Activated T-cell treated with anti-CD3 and anti-CD28 coated beads, Interleukin-2, amount 50 U/mL, for 72 hours (primary cell): ENCODE measurements around the gene FMN2. TPM values are rescaled to one million over a fixed set of nuclear protein-coding genes. Genes with fewer than 3 reads are reported as not detected.
"Not testable (repeated sequence)": the region's sequence is repeated elsewhere in the genome, so short reads cannot be mapped to it uniquely, and the experiment has no call there.

Experiments used
- ATAC-seq, 2 donors: fragments of 150-1000 bp; cut with Tn5 transposase; replicated peaks in 1 of 2; 2 replicates each; pipeline ENCODE4 v1.10.0; 2021; ENCODE audit warnings: moderate library complexity in 2 of 2, mild to moderate bottlenecking in 1 of 2
- DNase-seq, 2 donors: peaks; one replicate each; pipeline ENCODE4 v3.0.0; 2021 to 2022; ENCODE audit warnings: mixed read lengths in 1 of 2
- H3K27ac Mint-ChIP-seq: one replicate; pipeline ENCODE4 v1.8.0; 2022; ENCODE audit warnings: mild to moderate bottlenecking, moderate library complexity, mixed read lengths
- H3K27me3 Mint-ChIP-seq: one replicate; pipeline ENCODE4 v1.8.0; 2022; ENCODE audit warnings: low read depth, mixed read lengths
- H3K36me3 Mint-ChIP-seq, 2 donors: one replicate each; pipeline ENCODE4 v1.8.0; 2022; ENCODE audit warnings: mixed read lengths in 2 of 2, mild to moderate bottlenecking in 1 of 2; ENCODE audit not compliant: insufficient read depth in 2 of 2
- H3K4me1 Mint-ChIP-seq: one replicate; pipeline ENCODE4 v1.8.0; 2022; ENCODE audit warnings: low read depth, mixed read lengths
- H3K4me3 Mint-ChIP-seq, 2 donors: one replicate each; pipeline ENCODE4 v1.8.0; 2022; ENCODE audit warnings: mild to moderate bottlenecking in 2 of 2, mixed read lengths in 2 of 2, moderate library complexity in 2 of 2
- H3K9me3 Mint-ChIP-seq, 2 donors: one replicate each; pipeline ENCODE4 v1.8.0; 2022; ENCODE audit warnings: mixed read lengths in 2 of 2
- total RNA-seq, 2 donors: library from RNA; stranded (reverse); gene quantifications; one replicate each; pipeline ENCODE4 v1.2.3, GENCODE V29; 2022

Gene FMN2
- total RNA-seq, 2 donors from 2014 or later = not detected

GRCh38 chr1:240170266-240170665 is 78.6 kb downstream of the FMN2 start:
- Mint-ChIP-seq H3K27me3 (no peaks in the 10 kb centered on the region), H3K27ac (no peak overlapping the region), H3K9me3 (no peaks in the 10 kb centered on the region), H3K36me3 (no peaks in the 10 kb centered on the region), H3K4me1 (no peaks in the 10 kb centered on the region), H3K4me3 (no peak overlapping the region)
- ATAC-seq = no peak
- DNase-seq = no peak

DNA sequence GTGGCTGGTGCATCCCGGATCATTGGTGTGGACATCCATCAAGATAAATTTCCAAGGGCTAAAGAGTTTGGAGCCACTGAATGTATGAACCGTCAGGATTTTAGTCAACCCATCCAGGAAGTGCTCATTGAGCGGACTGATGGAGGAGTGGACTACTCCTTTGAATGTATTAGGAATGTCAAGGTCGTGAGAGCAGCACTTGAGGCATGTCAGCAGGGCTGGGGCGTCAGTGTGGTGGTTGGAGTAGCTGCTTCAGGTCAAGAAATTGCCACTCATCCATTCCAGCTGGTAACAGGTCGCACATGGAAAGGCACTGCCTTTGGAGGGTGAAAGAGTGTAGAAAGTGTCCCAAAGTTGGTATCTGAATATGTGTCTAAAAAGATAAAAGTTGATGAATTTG is 79.1 kb downstream of the FMN2 start:
- no peaks in the 10 kb centered on the region for H3K36me3 Mint-ChIP-seq
- no peaks in the 10 kb centered on the region for H3K4me1 Mint-ChIP-seq
- ATAC-seq = no peak
- H3K27ac Mint-ChIP-seq = no peak overlapping the region
- H3K27me3 Mint-ChIP-seq = no peaks in the 10 kb centered on the region
- no peak overlapping the region for H3K4me3 Mint-ChIP-seq
- no peaks in the 10 kb centered on the region for H3K9me3 Mint-ChIP-seq
- DNase-seq = no peak

DNA sequence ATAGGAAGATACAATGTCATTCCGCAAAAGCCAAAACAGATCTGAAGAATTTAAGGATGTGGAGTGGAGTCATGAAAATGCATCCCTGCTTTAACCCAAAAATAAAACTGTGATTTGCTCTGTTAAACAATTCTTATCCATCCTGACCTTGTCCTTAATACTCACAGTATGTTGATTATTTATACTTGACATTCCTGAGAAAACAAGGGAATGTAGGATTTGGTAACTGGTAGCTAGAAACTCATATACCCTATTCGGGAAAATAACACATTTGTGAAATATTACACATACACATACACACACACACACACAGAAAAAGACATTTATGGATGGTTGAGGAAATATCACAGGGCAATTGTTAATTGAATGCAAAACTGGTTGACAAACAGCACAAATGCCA is 80.2 kb downstream of the FMN2 start:
- Mint-ChIP-seq H3K4me1 (no peaks in the 10 kb centered on the region), H3K4me3 (no peak overlapping the region), H3K36me3 (no peaks in the 10 kb centered on the region), H3K27ac (no peak overlapping the region), H3K27me3 (no peaks in the 10 kb centered on the region), H3K9me3 (no peaks in the 10 kb centered on the region)
- no peak for DNase-seq
- no peak for ATAC-seq

DNA sequence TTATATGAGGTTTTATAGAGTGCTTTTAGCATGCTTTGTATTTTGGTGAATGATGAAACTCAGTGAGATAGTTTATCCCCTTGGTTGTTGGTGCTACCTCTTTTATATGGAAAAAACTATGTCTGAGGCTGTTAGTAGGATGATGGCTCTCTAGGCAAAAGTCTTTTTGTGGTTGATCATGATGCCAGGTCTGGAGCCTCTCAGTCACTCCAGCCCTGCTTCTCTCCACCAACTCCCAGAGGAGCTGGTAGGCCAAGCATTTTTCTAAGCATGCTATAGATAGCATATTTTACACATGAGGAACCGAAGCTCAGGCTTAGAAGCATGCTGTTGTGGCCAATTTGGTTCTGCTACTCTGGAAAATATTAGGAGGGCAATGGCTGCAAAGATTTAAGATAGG is 82.2 kb downstream of the FMN2 start:
- Mint-ChIP-seq H3K27me3 (no peaks in the 10 kb centered on the region), H3K36me3 (no peaks in the 10 kb centered on the region), H3K27ac (no peak overlapping the region), H3K4me1 (no peaks in the 10 kb centered on the region), H3K9me3 (peaks cover 0 to 4% of the 10 kb centered on the region in 2 donors), H3K4me3 (no peak overlapping the region)
- DNase-seq (no peak), ATAC-seq (no peak)

DNA sequence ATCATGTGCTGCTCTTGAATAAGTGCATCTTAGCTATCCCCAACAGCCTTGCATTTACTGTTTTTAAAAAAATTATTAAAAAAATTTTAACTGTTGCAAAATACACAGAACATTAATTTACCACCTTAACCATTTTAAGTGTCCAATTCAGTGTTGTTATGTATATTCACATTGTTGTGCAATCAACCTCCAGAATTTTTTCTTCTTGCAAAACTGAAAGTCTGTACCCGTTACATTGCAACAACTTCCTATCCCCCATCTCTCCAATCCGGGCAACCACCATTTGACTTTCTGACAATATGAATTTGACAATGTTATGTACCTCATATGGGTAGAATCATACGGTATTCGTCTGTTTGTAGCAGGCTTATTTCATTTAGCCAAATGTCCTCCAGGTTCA is 83.1 kb downstream of the FMN2 start:
- H3K27me3 Mint-ChIP-seq = no peaks in the 10 kb centered on the region
- no peak overlapping the region for H3K4me3 Mint-ChIP-seq
- H3K27ac Mint-ChIP-seq = no peak overlapping the region

DNA sequence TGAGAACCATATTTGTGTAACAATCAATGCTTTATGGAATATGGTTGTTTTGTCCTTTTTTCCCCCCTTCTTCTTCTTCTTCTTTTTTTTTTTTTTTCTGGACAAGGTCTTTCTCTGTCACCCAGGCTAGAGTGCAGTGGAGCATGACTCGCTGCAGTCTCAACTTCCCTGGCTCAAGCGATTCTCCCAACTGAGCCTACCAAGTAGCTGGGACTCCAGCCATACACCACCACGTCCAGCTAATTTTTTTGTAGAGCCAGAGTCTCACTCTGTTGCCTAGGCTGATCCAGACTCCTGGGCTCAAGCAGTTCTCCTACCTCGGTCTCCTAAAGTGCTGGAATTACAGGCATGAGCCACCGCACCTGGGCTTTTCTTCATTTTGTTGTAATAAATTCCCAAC is 86.7 kb downstream of the FMN2 start:
- Mint-ChIP-seq H3K4me1 (no peaks in the 10 kb centered on the region), H3K9me3 (peaks cover 0 to 4% of the 10 kb centered on the region in 2 donors), H3K4me3 (no peak overlapping the region), H3K27me3 (no peaks in the 10 kb centered on the region), H3K27ac (no peak overlapping the region), H3K36me3 (no peaks in the 10 kb centered on the region)
- DNase-seq (no peak), ATAC-seq (no peak)

More for the DNA sequence above, 83.1 kb downstream of the FMN2 start:
- DNase-seq (no peak), ATAC-seq (no peak)
- Mint-ChIP-seq H3K9me3 (peaks cover 0 to 4% of the 10 kb centered on the region in 2 donors), H3K36me3 (no peaks in the 10 kb centered on the region), H3K4me1 (no peaks in the 10 kb centered on the region)

DNA sequence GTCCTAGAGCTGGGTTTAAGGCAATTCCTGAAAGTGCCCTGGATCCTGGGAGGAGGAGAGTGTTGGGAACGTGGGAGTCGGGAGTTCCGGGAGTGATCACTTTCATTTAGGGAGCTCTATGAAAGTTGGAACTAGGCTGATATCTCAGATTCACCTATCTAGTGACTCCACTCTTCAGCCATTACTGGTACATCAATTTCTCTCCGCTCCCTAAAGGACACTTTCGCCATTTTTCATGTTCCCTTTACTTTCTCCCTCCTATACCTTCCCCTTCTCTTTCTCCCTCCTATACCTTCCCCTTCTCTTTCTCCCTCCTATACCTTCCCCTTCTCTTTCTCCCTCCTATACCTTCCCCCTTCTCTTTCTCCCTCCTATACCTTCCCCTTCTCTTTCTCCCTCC is 93.0 kb downstream of the FMN2 start:
- not testable (repeated sequence) for H3K27ac Mint-ChIP-seq, H3K4me1 Mint-ChIP-seq, DNase-seq

GRCh38 chr1:240188139-240188538 is 96.5 kb downstream of the FMN2 start:
- Mint-ChIP-seq H3K4me3 (no peak overlapping the region), H3K27me3 (peaks cover 6% of the 10 kb centered on the region), H3K4me1 (no peaks in the 10 kb centered on the region), H3K36me3 (no peaks in the 10 kb centered on the region), H3K9me3 (no peaks in the 10 kb centered on the region), H3K27ac (no peak overlapping the region)
- ATAC-seq = no peak
- DNase-seq = no peak

More for the DNA sequence above, 93.0 kb downstream of the FMN2 start:
- not testable (repeated sequence) for H3K27me3 Mint-ChIP-seq, H3K9me3 Mint-ChIP-seq, H3K4me3 Mint-ChIP-seq, ATAC-seq, H3K36me3 Mint-ChIP-seq

- H3K27ac Mint-ChIP-seq = no peak overlapping the region
- H3K4me1 Mint-ChIP-seq = peaks cover 7% of the 10 kb centered on the region
- H3K9me3 Mint-ChIP-seq = no peaks in the 10 kb centered on the region
- ATAC-seq (no peak), DNase-seq (peak; percentile 14 to 38)
- H3K4me3 Mint-ChIP-seq = peak overlapping the region in 1 of 2 donors; percentile 50
- H3K36me3 Mint-ChIP-seq = no peaks in the 10 kb centered on the region
- peaks cover 6% of the 10 kb centered on the region for H3K27me3 Mint-ChIP-seq
Measured at GRCh38 chr1:240189386-240189989, 97.8 kb downstream of the FMN2 start.

GRCh38 chr1:240190881-240191401 is 99.3 kb downstream of the FMN2 start:
- Mint-ChIP-seq H3K4me3 (no peak overlapping the region), H3K9me3 (no peaks in the 10 kb centered on the region), H3K4me1 (peaks cover 7% of the 10 kb centered on the region), H3K27ac (no peak overlapping the region), H3K36me3 (no peaks in the 10 kb centered on the region), H3K27me3 (peaks cover 6% of the 10 kb centered on the region)
- peak; percentile 27 to 87 for ATAC-seq
- peak in 1 of 2 donors; percentile 14 for DNase-seq

DNA sequence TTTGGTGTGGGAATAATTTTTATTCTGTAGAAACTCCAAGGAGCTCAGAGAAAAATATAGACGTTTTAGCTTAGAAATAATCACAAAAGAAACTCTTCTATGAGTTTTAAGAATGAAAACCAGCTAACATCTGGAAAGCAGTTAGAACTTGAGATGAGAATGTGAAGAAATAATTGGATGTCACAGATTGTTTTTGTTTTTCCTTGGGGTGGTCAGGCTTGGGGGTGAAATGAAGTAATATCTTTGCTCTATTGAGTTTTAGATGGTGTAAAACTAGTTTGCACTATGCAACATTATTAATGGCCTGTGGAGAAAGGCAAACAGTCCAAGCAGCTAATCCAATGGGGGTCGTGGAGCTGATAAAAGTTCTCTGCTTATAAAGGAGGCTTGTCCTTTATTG is 101.2 kb downstream of the FMN2 start:
- Mint-ChIP-seq H3K27me3 (no peaks in the 10 kb centered on the region), H3K4me3 (no peak overlapping the region), H3K9me3 (no peaks in the 10 kb centered on the region), H3K36me3 (no peaks in the 10 kb centered on the region), H3K4me1 (peaks cover 7% of the 10 kb centered on the region), H3K27ac (no peak overlapping the region)
- no peak for DNase-seq
- ATAC-seq = no peak

DNA sequence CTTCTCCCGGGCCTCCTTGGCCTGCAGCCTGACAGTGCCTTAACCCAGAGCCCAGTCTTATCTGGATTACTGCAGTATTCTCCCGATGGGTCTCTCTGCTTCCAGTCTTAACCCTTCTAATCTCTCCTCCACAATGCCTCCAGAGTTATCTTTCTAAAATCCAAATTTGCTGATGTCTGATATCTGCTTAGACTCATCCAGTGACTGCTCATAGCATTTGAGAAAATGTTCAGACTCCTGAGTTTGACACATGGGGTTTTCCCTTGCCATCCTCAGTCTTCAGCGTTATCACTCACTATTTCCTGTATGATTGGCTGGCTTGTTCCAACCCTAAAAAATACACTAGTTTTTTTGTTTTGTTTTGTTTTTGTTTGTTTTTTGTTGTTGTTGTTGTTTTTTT is 102.0 kb downstream of the FMN2 start:
- Mint-ChIP-seq H3K27me3 (no peaks in the 10 kb centered on the region), H3K27ac (no peak overlapping the region), H3K4me3 (no peak overlapping the region), H3K4me1 (peaks cover 7% of the 10 kb centered on the region), H3K9me3 (no peaks in the 10 kb centered on the region), H3K36me3 (no peaks in the 10 kb centered on the region)
- ATAC-seq (peak; percentile 54 to 87), DNase-seq (peak in 1 of 2 donors; percentile 13)

DNA sequence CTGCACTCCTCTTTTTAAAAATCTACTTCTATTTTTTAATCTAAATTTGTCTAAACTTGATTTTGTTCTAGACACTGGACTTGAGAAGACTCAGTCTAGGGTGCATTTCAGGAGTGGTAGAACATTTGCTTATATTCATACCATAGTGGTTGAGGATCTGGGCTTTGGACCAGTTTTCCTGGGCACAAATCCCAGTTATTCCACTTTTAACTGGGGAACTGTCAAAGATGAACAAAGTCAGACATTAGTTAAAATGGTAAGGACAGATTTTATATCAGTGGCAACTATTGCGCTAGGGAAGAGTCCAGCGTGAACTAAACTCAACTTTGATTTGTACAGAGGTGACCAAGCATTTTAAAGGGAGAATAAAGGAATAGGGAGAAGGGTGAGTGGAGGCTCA is 102.4 kb downstream of the FMN2 start:
- Mint-ChIP-seq H3K36me3 (no peaks in the 10 kb centered on the region), H3K9me3 (no peaks in the 10 kb centered on the region), H3K4me3 (no peak overlapping the region), H3K4me1 (peaks cover 7% of the 10 kb centered on the region), H3K27ac (no peak overlapping the region), H3K27me3 (no peaks in the 10 kb centered on the region)
- DNase-seq = no peak
- ATAC-seq = no peak

DNA sequence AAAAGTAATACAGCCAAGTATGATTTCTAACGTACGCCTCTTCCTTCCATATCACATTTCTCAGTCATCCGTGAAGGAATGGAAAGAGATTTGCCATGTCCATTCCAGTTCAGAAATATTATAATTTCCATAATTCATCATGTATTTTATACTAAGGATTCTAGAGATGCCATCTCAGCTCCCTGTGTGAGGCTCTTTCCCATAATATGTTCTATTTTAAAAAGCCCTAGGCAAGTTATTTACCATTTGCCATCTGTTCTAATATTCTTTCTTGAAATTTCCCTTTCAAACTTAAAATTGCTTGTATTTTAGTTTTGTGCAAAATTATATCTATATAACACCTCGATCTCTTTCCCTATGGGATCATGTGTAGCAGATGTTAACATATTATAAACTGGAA is 106.7 kb downstream of the FMN2 start:
- no peak for ATAC-seq
- H3K9me3 Mint-ChIP-seq = peaks cover 0 to 2% of the 10 kb centered on the region in 2 donors

More for the DNA sequence above, 106.7 kb downstream of the FMN2 start:
- Mint-ChIP-seq H3K4me1 (peaks cover 7% of the 10 kb centered on the region), H3K27ac (no peak overlapping the region), H3K36me3 (no peaks in the 10 kb centered on the region), H3K27me3 (no peaks in the 10 kb centered on the region), H3K4me3 (no peak overlapping the region)
- DNase-seq = no peak
